Stimulated activated CD4-positive, alpha-beta T cell treated with anti-CD3 and anti-CD28 coated beads, TNF-alpha, amount 100 ng/mL, for 1 hour (primary cell): ENCODE measurements around the gene CHRNA5.
"Not testable (repeated sequence)": the region's sequence is repeated elsewhere in the genome, so short reads cannot be mapped to it uniquely, and the experiment has no call there.

Experiments
- DNase-seq, 3 donors: peaks; one replicate each; pipeline ENCODE4 v3.0.0-alpha.2; 2020; ENCODE audit warnings: low read depth in 3 of 3, low spot score in 1 of 3

Gene CHRNA5

GRCh38 chr15:78565097-78565950, at the start of gene CHRNA5:
TSS of gene CHRNA5 (plus strand) at chr15:78565520. CDS start at chr15:78565720, 200 bp downstream.
- peak; percentile 3 to 71 (median 33) for DNase-seq

- not testable (repeated sequence) for DNase-seq
Observed at GRCh38 chr15:78520035-78520434, 45.3 kb upstream of the CHRNA5 start.

GRCh38 chr15:78524230-78524629, 41.1 kb upstream of the CHRNA5 start:
- no peak for DNase-seq

- no peak for DNase-seq
Observed at GRCh38 chr15:78527325-78527724, 38.0 kb upstream of the CHRNA5 start.

- no peak for DNase-seq
Observed at GRCh38 chr15:78533331-78533730, 32.0 kb upstream of the CHRNA5 start.

- no peak for DNase-seq
Observed at GRCh38 chr15:78536134-78536533, 29.2 kb upstream of the CHRNA5 start.

GRCh38 chr15:78537266-78537905, 27.9 kb upstream of the CHRNA5 start:
- DNase-seq: no peak

- no peak for DNase-seq
Observed at GRCh38 chr15:78538358-78538757, 27.0 kb upstream of the CHRNA5 start.

- not testable (repeated sequence) for DNase-seq
Observed at GRCh38 chr15:78539464-78540140, 25.7 kb upstream of the CHRNA5 start.

GRCh38 chr15:78540141-78540870, 25.0 kb upstream of the CHRNA5 start, which contains the start of gene PSMA4:
TSS of gene PSMA4 (plus strand) at chr15:78540444. CDS start at chr15:78541928, 1,484 bp downstream.
- DNase-seq: peak; percentile 81 to 94 (median 89)

GRCh38 chr15:78540871-78541743, 24.2 kb upstream of the CHRNA5 start:
- no peak for DNase-seq

GRCh38 chr15:78541744-78542034, 23.6 kb upstream of the CHRNA5 start:
- no peak for DNase-seq

GRCh38 chr15:78542647-78543046, 22.7 kb upstream of the CHRNA5 start:
- DNase-seq: no peak

- no peak for DNase-seq
Observed at GRCh38 chr15:78550194-78550593, 15.1 kb upstream of the CHRNA5 start.

- no peak for DNase-seq
Observed at GRCh38 chr15:78550815-78551214, 14.5 kb upstream of the CHRNA5 start.

- DNase-seq: no peak
Observed at GRCh38 chr15:78551902-78552301, 13.4 kb upstream of the CHRNA5 start.

GRCh38 chr15:78552597-78552996, 12.7 kb upstream of the CHRNA5 start:
- no peak for DNase-seq

- DNase-seq: not testable (repeated sequence)
Observed at GRCh38 chr15:78560201-78560600, 5.1 kb upstream of the CHRNA5 start.

- DNase-seq: no peak
Observed at GRCh38 chr15:78561490-78561889, 3.8 kb upstream of the CHRNA5 start.

- DNase-seq: no peak
Observed at GRCh38 chr15:78563092-78563491, 2.2 kb upstream of the CHRNA5 start.
